ENCODE measurements around the gene NKIRAS2. TPM values are rescaled to one million over a fixed set of nuclear protein-coding genes. Genes with fewer than 3 reads are reported as not detected.
"Not testable (repeated sequence)": the region's sequence is repeated elsewhere in the genome, so short reads cannot be mapped to it uniquely, and the experiment has no call there.

Gene NKIRAS2
- total RNA-seq, 4 donors from 2014 or later = 34.0 to 48.6 (median 35.7) TPM

DNA sequence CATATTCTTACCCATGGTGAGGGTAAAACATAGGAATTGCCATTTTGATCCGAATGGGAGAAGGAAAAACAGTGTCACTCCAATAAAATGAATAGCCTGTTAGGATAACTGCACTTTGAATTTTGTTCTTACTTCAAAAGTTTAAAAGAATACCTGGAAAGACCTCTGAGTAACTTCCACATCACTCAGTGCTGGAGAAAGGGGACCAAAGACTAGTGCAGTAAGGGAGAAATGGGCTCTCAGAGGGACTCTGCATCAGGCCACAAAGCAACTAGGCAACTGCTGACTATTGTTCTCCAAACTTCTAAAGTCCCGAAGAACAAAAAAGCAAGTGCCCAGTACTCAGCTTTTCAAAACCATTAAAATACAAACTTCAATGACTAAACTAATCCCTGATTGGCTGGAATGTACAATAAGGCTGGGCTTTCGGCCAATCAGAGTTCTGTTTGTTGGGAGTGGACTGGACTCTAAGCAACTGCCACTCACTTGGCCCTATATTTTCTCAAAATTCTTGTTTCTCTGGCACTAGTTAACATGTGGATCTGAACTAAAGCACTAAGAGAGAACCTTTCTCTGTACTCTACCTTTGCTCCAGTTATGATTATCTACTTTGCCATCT lies 8.9 kb upstream of the NKIRAS2 start:
- Histone ChIP-seq H3K4me3 (no peak overlapping the region), H3K27ac (peak overlapping the region; percentile 44 to 77 (median 56)), H3K27me3 (no peaks in the 10 kb centered on the region), H3K9me3 (no peaks in the 10 kb centered on the region), H3K36me3 (peaks cover 0 to 15% (median 0%) of the 10 kb centered on the region in 3 donors), H3K4me1 (peaks cover 33 to 86% (median 39%) of the 10 kb centered on the region in 3 donors)
- TF ChIP-seq, protein P1, sequence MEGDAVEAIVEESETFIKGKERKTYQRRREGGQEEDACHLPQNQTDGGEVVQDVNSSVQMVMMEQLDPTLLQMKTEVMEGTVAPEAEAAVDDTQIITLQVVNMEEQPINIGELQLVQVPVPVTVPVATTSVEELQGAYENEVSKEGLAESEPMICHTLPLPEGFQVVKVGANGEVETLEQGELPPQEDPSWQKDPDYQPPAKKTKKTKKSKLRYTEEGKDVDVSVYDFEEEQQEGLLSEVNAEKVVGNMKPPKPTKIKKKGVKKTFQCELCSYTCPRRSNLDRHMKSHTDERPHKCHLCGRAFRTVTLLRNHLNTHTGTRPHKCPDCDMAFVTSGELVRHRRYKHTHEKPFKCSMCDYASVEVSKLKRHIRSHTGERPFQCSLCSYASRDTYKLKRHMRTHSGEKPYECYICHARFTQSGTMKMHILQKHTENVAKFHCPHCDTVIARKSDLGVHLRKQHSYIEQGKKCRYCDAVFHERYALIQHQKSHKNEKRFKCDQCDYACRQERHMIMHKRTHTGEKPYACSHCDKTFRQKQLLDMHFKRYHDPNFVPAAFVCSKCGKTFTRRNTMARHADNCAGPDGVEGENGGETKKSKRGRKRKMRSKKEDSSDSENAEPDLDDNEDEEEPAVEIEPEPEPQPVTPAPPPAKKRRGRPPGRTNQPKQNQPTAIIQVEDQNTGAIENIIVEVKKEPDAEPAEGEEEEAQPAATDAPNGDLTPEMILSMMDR (IDR thresholded peaks at IDR 0.05) = no peak
- TF ChIP-seq POLR2A (IDR thresholded peaks at IDR 0.05) = no peak
- intact Hi-C loops (cut with DNase I) = loop anchor here (5.0 kb wide), 1 partner anchor 44 kb away; the partner anchor contains the start of gene CNP
- 68 to 81% methylated on average over 3 of the region's 3 CpGs for WGBS, 2 donors
- no peak for DNase-seq

DNA sequence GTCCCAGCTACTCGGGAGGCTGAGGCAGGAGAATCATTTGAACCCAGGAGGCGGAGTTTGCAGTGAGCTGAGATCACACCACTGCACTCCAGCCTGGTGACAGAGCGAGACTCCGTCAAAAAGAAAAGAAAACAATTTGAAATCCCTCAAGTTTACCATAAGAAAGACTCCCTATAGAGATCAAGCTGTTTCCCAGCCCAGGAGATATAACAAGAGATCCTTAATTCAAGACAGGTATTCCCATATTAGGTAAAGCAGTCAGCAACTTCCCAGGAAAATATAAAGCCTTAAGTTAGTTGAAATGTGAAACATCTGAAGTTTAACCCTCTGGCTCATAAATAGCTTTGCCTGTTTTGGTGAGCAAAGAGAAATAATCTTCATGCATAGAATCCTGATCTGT lies 7.5 kb upstream of the NKIRAS2 start:
- DNase-seq, H3K9me3 ChIP-seq, H3K4me3 ChIP-seq, H3K27me3 ChIP-seq: not testable (repeated sequence)
- 80 to 83% methylated on average over 4 of the region's 4 CpGs for WGBS, 2 donors
- Histone ChIP-seq H3K36me3 (peaks cover 0 to 15% (median 0%) of the 10 kb centered on the region in 3 donors), H3K27ac (peak overlapping the region in 3 of 4 donors; percentile 30 to 77 (median 47)), H3K4me1 (peaks cover 37 to 83% (median 41%) of the 10 kb centered on the region in 3 donors)
- intact Hi-C loops (cut with DNase I) = loop anchor here (5.0 kb wide), 1 partner anchor 45 kb away; the partner anchor contains the start of gene CNP

DNA sequence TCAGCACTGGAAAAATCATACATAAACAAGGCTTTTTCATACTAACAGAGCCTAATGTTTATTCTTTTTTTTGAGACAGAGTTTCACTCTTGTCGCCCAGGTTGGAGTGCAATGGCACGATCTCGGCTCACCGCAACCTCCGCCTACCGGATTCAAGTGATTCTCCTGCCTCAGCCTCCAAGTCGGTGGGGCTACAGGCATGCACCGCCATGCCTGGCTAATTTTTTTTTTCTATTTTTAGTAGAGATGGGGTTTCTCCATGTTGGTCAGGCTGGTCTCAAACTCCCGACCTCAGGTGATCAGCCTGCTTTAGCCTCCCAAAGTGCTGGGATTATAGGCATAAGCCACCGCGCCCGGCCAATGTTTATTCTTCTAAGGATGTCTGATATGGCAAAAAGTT lies 6.2 kb upstream of the NKIRAS2 start:
- Histone ChIP-seq H3K27ac (peak overlapping the region in 1 of 4 donors; percentile 7), H3K36me3 (peaks cover 0 to 12% (median 0%) of the 10 kb centered on the region in 3 donors), H3K4me1 (peaks cover 37 to 88% (median 47%) of the 10 kb centered on the region in 3 donors)
- not testable (repeated sequence) for H3K27me3 ChIP-seq, DNase-seq, H3K4me3 ChIP-seq, H3K9me3 ChIP-seq
- 89 to 93% methylated on average over 12 of the region's 12 CpGs for WGBS, 2 donors
- intact Hi-C loops (cut with DNase I) = loop anchor here (5.0 kb wide), 1 partner anchor 46 kb away; the partner anchor contains the start of gene CNP

- Histone ChIP-seq H3K27ac (peak overlapping the region; percentile 94 to 98 (median 96)), H3K9me3 (no peaks in the 10 kb centered on the region), H3K4me1 (peaks cover 26 to 77% (median 39%) of the 10 kb centered on the region in 3 donors), H3K36me3 (peaks cover 0 to under 1% (median 0%) of the 10 kb centered on the region in 3 donors), H3K4me3 (peak overlapping the region; percentile 75 to 93 (median 88)), H3K27me3 (no peaks in the 10 kb centered on the region)
- WGBS, 2 donors = 1 to 4% methylated on average over 12 of the region's 12 CpGs
- TF ChIP-seq, protein P1 (IDR thresholded peaks at IDR 0.05) = no peak
- no peak for TF ChIP-seq POLR2A (IDR thresholded peaks at IDR 0.05)
- intact Hi-C loops (cut with DNase I) = no loop called here
- no peak for DNase-seq
Measured at GRCh38 chr17:42016411-42016831, 3.5 kb upstream of the NKIRAS2 start.

- H3K27ac ChIP-seq = peak within 1 kb of the TSS; percentile 94 to 98 (median 96)
- H3K36me3 ChIP-seq = peaks cover 0 to 9% (median 2%) of the 10 kb centered on the region in 3 donors
- WGBS, 2 donors = 0 to 1% methylated on average over 17 to 31 of the region's 70 CpGs
- peak within 1 kb of the TSS; percentile 75 to 93 (median 88) for H3K4me3 ChIP-seq
- no peaks in the 10 kb centered on the region for H3K9me3 ChIP-seq
- intact Hi-C loops (cut with DNase I) = no loop called here
- H3K4me1 ChIP-seq = peaks cover 23 to 75% (median 41%) of the 10 kb centered on the region in 3 donors
- peak in 2 of 4 donors; percentile 55 to 66 for TF ChIP-seq POLR2A (IDR thresholded peaks at IDR 0.05)
- TF ChIP-seq, protein P1 (IDR thresholded peaks at IDR 0.05) = peak in 2 of 6 experiments; percentile 3 to 23
- DNase-seq = peak; percentile 48
- no peaks in the 10 kb centered on the region for H3K27me3 ChIP-seq
Measured at GRCh38 chr17:42016941-42017865, 2.7 kb upstream of the NKIRAS2 start, which contains the start of gene DNAJC7. Gene DNAJC7 (minus strand): TSS chr17:42017439. CDS start chr17:42017416, 23 bp downstream.

Data from esophagus squamous epithelium (tissue), 5 donors.